Esophagus muscularis mucosa (tissue), 4 donors: ENCODE data around the gene PAM.

Experiments used
- EP300 ChIP-seq: sonication (generic); formaldehyde crosslinking; IDR thresholded peaks from one replicate; pipeline ENCODE4 v1.6.1; 2017; ENCODE audit warnings: antibody characterized with exemption
- POLR2A ChIP-seq: fragments of 450-650 bp; IDR thresholded peaks from one replicate; pipeline ENCODE4 v1.6.1; 2017; ENCODE audit warnings: antibody characterized with exemption, moderate library complexity, mild to moderate bottlenecking, low read depth
- POLR2AphosphoS5 ChIP-seq, 2 donors: sonication (generic); formaldehyde crosslinking; IDR thresholded peaks; one replicate each; pipeline ENCODE4 v1.6.1; 2017; ENCODE audit warnings: antibody characterized with exemption in 2 of 2
- TF ChIP-seq, protein P1 (sequence below), 3 experiments: fragments of 200-600 bp in 2 of 3; fragments of 450-650 bp in 1 of 3; sonication (generic) in 2 of 3; IDR thresholded peaks; one replicate each; pipeline ENCODE4 v1.5.1; 2017 to 2019; ENCODE audit warnings: antibody characterized with exemption in 3 of 3, mild to moderate bottlenecking in 2 of 3, moderate library complexity in 1 of 3

GRCh38 chr5:102787134-102787533 lies 32.0 kb downstream of the PAM start:
- TF ChIP-seq POLR2AphosphoS5 (IDR thresholded peaks at IDR 0.05) (no peak), EP300 (no peak), POLR2A (no peak)
- TF ChIP-seq, protein P1, sequence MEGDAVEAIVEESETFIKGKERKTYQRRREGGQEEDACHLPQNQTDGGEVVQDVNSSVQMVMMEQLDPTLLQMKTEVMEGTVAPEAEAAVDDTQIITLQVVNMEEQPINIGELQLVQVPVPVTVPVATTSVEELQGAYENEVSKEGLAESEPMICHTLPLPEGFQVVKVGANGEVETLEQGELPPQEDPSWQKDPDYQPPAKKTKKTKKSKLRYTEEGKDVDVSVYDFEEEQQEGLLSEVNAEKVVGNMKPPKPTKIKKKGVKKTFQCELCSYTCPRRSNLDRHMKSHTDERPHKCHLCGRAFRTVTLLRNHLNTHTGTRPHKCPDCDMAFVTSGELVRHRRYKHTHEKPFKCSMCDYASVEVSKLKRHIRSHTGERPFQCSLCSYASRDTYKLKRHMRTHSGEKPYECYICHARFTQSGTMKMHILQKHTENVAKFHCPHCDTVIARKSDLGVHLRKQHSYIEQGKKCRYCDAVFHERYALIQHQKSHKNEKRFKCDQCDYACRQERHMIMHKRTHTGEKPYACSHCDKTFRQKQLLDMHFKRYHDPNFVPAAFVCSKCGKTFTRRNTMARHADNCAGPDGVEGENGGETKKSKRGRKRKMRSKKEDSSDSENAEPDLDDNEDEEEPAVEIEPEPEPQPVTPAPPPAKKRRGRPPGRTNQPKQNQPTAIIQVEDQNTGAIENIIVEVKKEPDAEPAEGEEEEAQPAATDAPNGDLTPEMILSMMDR (IDR thresholded peaks at IDR 0.05): no peak
